ENCODE data around the gene CUL5.

- TF ChIP-seq POLR2A (IDR thresholded peaks at IDR 0.05; ENCODE audit: low read depth, low read length) (no peak), TAF1 (IDR thresholded peaks at IDR 0.05; ENCODE audit: low read depth, low read length) (no peak), PAX5 (IDR thresholded peaks at IDR 0.05; ENCODE audit: insufficient read depth, low read length, severe bottlenecking) (no peak), POLR2AphosphoS5 (IDR thresholded peaks at IDR 0.05; ENCODE audit: low read depth, low read length) (no peak), SPI1 (IDR thresholded peaks at IDR 0.05; ENCODE audit: low read depth, low read length) (no peak)
Measured at GRCh38 chr11:108035690-108036089, 27.0 kb downstream of the CUL5 start.
